ENCODE data around the gene SLC39A6.

- TF ChIP-seq CTCF (IDR thresholded peaks at IDR 0.05) (no peak), POLR2A (IDR thresholded peaks at IDR 0.05) (no peak)
Observed at GRCh38 chr18:36155851-36156757, 27.0 kb upstream of the SLC39A6 start.

Measured in heart left ventricle (tissue), 13 donors.